ENCODE results near the gene MAPRE3.
A peak's percentile ranks its signal among the peaks of the same experiment; 100 is the strongest.

MAPRE3 gene

DNA sequence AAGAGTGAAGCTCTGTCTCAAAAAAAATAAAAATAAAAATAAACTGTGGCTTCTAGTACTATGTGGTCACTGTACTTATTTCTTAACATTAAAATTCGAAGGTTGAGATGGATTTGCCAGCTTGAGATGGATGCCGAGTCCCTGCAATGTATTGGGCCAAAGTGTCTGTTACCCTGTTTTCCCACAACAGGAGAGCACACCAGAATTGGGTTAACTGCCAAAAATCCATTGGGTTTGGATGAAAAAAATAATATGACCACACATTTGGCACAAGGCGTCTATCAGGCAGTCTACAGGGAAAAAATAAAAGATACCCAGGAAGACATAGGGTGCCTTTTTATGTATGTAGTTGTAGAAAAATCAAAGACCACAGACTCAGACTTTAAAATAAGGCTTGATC, 19.2 kb upstream of the MAPRE3 start:
- no peak for DNase-seq

DNA sequence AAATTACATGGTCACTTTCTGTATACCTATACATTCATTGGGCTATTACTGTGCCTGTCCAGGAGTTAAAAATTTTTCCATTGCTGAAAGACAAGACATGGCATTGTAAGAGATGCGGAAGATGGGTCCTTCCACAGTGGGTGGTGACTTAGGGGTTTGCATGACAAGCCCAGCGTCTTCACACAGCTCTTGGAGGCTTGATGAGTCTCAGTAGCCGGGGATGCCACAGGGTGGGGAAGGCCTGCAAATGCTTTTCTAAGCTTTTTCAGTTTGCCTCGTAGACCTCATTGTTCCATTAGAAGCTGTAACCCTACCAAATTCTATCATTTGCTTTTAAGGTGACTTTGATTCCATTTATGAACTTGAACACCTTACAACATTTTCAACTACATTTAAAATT, 18.1 kb upstream of the MAPRE3 start:
- DNase-seq: no peak

DNA sequence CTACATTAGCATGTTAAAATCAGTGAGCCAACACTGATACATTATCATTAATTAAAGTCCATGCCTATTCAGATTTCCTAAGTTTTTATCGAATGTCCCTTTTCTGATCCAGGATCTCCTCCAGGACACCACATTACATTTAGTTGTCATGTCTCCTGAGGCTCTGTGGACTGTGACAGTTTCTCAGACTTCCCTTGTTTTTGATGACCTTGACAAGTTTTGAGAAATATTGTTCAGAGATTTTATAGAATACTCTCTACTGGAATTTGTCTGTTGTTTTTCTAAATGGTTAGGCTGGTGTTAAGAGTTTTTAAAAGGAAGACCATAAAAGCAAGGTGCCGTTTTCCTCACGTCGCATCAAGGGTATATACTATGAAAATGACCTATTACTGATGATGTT, 16.3 kb upstream of the MAPRE3 start:
- DNase-seq: no peak

DNA sequence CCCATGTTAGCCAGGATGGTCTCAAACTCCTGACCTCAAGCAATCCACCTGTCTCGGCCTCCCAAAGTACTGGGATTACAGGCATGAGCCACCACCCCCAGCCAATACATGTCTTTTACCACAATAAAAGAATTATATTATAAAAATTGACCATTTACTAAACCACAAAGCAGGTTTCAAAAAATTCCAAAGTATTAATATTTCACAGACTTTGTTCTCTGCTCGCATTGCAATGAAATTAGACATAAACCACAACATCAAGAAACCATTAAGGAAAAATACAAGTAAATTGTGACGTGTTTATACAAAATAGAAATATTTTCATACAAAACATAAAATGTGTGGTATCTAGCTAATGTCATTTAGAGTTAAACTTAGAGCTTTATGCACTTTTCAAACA, 13.4 kb upstream of the MAPRE3 start:
- DNase-seq: no peak

DNA sequence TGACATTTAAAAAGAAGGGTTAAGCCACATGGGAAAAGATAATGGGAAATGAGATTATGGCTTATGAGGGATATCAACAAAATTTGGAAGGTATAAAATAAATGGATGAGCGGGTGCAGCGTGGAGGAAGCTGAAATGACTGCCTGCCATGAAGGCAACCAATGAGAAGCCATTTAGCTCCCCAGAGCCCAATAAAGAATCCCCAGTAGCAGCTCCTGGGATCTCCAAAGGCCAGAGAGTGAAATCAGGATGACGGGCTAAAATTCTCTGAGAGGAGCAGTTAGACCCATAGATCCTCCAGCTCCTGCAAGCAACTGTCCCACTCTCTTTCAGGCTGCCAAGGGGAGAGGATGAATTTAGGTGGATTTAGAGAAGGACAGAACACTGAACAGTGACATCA, 12.9 kb upstream of the MAPRE3 start:
- no peak for DNase-seq

DNA sequence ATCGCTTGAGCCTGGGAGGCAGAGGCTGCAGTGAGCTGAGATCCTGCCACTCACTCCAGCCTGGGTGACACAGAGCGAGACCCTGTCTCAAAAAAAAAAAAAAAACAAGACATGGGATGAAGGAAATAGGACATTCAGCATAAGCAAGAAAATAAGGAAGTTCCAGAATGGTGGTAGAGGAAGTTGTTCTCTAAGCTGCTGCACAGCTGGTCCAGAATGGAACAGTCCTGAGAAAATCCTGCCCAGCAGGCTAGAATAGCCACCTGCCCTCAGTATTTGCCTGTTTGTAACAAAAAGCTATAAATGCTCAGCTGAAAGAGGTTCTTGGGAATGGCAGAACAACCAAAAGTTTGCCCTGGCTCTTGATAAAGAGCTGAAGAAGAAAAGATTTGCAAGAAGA, 11.1 kb upstream of the MAPRE3 start:
- no peak for DNase-seq

DNA sequence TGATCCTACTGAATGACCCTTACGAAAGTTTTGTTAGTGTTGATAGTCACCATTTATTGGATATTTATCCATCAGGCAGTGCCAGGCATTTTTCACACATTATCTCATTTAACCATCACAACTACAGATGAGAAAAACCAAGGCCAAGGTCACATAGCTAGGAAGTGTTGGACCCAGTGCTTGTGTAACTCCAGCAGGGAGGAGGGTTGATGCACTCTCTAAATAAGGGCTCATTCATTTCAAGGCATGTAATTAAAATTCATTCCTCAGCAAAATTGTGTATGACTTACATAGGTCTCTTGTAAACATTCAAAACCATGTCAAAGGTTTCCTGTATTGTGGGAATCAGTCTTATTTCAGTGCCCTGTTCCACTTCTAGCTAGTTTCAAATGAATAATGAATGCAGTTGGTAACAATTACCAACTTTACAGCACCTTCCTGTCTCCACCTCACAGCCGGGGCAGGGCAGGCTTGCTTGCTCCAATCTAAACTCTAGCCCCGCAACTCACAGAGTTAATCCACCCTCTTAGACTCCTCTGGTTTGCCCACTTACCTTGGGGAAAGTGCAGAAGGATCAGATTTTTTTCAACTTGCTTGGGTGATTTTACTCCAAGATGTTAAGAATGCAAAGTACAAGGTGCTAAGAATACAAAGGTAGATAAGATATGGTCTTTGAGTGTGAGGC, 5.8 kb upstream of the MAPRE3 start:
- DNase-seq: no peak

DNA sequence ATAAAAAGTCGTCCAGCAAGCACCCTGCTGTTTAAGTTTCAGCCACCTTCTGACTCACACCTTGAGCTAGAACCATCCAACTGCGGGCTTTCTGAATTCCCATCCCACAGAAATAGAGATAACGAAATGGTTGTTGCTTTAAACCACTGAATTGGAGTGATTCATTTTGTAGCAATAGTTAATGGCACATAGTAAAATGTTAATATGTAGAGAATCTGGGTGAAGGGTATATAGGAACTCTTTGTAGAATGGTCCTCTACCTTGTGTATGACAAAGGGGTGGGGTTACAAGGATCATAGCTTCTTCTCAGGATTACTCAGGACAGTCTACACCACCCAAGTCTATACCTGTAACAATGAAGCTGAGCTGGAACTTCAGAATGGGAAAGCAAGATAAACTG, 2.4 kb upstream of the MAPRE3 start:
- DNase-seq: no peak

DNA sequence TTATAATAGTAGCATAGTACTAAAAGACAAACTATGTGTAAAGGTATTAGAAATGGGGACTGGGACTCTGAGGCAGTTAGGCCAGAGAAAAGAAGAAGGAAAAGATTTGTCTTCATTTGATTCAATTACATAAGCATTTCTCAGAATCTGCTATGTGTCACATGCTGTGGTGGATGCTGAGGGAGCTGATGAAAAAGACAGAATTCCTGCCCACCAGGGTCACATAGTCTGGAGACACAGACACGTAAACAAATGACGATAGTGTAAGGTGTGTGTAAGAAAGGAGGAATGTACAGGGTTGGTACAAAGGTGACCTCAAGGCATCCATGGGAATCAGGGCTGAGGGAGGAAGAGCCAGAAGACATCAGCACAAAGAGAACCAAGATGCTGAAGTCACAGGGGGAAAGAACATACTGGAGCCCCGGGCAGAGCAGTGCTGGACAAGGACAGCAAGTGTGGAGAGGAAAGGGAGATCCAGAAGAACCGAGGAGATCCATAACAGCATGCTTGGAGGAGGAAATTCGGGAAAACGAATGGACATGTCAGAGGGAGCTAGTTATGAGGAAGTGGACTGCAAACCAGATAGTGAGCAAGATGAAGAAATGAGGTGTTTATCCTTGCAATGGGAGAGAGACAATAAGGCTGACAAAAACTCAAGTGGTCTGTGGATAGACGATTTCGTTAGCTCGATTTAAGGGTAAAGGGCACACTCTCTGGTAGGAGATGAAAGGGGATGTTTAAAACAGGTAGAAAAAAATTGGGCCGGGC, 1.2 kb upstream of the MAPRE3 start:
- no peak for DNase-seq

DNA sequence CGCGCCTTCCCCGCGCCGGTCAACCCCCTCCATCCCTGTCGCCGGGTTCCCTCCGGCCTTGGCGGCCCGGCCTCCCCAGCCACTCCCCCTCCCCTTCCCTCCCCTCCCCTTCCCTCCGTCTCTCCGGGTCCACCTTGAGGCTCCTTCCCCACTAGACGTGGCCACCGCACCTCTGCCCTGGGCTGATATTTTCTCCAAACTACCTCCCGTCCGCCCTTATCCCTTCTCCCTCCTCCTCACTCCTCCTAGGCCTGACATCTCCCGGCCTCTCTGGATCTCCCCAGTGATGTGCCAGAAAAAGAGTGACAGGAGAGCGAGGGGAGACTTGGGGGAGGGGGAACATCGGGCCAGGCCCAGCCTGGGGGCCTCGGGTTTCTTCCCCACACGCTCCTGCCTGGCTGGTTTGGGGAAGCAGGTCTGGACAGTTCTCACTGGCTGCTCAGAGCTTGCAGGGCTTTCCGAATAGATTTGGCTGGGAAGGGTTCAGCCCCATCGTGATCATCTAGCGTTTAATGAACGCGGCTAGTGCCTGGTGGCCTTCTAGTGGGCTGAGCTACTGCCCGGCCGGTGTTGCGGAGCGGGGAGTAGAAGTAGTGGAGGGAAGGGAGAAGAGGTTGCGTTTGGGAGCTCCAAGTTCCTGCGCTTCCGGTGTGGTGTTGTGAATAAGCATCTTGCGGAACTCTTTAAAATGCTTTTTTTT, 641 bp downstream of the MAPRE3 start:
- DNase-seq: no peak

DNA sequence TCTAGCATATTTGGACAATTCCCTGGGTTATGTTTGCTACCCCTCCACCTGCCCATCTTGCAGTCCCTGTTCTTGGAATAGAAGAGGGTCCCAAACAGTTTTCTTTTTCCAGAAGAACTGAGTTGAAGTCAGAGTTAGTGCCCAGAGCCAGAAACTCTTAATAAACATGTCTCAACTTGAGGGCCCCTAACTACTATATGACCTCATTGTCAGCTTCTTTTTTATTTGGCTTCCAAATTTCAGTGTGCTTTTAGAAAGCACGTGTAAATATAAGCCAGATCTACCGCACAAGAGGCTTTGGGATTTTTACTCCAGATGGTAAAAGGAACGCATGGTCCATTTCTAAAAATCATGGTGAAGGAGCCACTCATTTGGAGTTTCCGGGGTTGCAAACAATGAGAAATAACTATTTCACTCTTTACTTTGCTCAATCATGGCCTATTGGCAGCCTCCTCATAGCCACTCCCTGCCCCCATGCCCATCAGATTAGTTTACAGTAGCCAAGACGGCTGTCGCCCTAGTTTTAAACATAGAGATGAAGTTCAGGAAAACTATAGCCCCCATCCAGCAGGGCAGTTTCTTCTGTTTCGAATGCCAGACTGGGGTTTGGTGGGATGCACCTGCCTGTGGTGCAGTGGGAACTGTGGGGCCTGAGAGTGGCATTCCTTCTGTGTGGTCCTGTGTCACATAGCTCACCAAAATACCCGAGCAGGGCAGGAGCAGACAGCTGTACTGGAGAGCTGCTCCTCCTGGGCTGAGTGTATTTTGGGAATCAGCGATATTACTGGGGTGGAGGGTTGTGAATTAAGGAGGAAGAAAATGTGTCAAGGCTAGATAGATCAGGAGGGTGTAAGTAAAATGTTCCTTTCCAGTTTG, 1.7 kb downstream of the MAPRE3 start:
- no peak for DNase-seq

DNA sequence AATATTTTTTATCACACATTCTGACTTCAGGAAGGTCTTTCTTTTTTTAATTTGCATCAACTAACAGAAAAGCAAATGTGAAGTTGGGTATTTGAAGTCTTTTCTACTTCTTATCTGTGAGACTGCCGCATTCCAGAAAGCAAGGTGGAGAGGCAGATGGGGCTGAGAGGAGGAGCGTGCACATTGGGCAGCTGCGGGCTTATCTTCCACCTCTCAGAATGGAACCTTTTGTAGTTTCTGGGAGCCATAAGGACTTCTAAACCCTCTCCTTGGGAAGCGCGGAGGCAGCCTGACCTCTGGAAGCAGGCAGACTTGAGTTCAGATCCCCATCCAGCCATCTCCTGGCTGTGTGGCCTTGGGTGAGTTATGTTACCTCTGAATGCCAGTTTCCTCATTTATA, 3.9 kb downstream of the MAPRE3 start:
- DNase-seq: peak; percentile 17

DNA sequence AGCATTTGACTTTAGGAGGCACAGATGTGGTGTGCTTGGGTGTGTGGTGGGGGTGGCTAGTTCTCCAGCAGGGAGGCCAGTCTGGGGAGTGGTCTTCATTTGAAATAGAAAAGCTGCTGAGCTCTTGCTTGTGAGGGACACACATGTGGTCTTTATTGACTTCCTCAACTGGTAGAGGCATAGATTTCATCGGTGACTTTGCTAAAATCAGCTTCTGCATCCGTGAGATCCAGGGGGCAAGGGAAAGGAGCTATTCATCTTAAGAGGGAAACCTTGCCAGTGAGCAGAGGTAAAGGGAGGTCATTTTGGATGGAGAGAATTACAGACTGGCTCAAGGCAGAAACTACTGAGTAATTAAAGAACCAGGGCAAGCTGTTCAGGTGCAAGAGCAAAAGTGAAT, 4.7 kb downstream of the MAPRE3 start:
- no peak for DNase-seq

DNA sequence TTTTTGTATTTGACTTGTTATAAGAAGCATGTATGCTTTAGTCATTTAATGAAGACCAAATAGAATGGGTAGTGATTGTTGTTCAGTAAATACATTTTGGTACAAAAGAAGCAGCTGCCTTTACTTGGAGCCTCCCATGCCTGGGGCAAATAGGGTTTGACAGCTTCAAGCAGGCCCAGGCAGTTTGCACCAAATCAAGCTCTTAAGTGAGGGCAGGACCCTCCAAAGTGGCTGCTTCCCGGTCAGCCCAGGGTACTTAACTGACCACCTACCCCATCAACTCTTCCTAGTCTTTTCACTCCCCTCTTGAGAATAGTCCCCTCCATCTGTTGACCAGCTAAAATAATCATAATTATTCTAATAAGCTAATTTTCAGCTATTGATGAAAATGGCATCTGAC, 5.2 kb downstream of the MAPRE3 start:
- DNase-seq: no peak

DNA sequence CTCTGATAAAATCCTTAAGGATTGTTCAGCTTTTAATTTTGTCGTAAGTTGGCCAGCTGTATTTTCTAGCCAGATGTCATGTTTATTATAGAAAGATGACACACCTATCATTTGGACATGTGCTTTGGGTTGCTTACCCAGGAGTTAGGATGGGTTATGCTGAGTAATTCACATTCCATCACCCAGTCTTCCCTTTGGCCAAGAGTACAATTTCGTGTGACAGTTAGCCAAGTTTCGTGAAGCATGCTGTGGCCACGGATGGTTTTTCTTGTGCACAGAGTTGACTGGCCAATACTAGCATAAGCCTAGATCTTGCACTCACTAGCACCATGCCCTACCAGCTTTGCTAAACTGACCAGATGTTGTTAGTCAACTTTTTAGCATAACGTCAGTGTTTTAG, 5.8 kb downstream of the MAPRE3 start:
- no peak for DNase-seq

DNA sequence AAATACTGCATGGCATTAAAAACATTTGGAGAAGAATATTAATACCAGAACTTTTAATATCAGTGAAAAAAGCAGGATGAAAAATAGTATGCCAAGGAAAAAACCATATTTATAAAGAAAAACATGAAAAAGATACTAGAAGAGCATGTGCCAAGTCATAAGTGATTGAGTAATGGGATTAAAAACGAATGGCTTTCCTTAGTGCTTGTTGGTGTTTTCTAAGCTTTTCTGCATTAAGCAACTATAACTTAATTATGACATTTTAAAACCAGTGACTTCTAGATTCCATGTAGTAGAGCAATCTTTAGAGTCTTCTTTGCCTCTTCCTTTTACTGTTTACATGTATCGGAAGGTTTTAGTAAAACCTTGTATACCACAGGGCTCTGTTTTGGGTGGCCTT, 6.6 kb downstream of the MAPRE3 start:
- no peak for DNase-seq

DNA sequence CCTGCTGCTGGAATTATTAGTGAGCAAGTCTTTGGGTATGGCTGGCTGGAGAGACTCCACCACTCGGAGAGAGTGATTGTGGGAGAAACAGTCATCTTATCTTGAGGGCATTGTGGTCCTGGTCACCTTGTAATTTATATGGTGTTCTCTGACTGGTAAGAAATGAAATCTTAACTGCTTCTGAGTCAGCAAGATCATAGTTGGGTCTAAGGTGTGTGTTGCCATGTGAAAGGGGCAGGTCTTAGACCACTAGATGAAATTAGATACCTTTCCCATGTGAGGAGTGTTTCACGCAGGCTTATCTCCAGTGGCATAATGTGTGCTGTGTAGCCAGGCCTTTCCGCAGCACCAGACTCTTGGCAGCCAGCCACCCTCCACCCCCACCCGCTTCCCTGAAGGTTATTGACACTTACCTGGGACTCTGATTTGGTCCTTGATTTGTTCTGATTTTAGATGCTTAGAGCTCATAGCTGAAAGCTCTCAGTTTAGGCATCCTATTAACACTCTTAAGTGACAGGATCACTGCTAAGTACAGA, 7.7 kb downstream of the MAPRE3 start:
- peak; percentile 36 for DNase-seq

DNA sequence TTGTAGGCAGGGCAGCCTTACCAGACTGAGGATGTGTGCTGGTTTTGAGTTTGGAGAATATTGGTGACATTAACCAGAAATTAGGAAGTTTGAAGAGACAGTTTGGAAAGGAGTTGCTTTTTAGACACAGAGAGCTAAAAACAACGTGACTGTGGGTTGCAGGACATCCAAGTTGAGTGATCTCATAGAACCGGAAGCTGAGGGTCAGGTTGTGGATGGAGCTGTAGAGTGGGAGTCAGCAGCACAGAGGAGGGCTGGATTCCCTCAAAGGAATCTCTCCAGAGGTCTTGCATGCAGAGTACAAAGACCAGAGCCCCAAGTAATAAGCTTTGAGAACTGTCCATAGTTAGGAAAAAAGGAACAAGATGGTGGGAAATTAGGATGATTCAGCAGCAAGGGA, 9.3 kb downstream of the MAPRE3 start:
- DNase-seq: no peak

DNA sequence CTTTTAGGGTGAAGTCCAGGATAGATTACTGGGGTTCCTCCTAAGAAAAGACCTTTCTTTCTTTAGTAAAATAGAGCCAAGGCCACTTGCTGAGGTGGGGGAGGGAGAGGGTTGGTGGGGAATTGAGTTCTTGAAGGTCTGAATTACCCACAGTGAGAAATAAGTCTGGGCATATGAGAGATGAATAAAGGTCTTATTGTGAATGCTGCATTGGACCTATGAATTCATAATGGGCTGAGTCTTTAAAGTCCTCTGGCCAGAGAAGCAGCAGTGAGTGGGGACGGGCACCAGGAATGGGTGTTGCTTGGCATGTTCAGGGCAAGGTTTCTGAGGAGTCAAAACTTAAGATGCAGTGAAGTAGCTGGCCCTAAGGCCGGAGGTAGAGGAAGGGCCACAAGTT, 10.5 kb downstream of the MAPRE3 start:
- no peak for DNase-seq

DNA sequence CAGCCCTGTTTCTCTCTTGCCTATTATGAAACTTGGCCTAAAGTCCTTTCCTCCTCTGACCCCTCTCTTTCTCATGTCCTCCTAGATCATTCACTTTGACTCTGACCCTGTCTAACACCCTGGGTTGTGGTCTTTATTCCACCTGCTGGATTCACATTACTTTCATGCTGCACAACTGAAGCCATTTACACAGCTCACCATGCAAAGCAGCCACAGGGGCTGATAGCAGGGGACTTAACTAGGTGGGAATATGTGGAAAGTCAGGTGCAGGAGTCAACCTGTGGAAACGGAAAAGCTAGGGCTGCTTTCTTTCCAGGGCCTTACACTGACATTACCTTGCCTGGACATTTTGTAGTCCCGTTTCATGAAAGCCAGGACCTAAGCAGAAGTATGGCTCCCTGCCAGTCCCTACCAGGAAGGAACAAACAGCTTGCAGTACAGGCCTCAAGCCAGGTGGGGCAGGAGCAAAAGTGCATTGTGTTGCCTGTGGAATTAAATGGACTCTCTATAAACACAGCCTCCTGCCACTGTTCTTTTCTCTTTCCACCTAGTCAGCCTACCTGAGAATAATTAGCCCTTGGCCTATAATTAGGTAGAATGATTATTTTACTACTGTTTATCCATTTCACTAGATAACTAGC, 11.8 kb downstream of the MAPRE3 start:
- DNase-seq: no peak

DNA sequence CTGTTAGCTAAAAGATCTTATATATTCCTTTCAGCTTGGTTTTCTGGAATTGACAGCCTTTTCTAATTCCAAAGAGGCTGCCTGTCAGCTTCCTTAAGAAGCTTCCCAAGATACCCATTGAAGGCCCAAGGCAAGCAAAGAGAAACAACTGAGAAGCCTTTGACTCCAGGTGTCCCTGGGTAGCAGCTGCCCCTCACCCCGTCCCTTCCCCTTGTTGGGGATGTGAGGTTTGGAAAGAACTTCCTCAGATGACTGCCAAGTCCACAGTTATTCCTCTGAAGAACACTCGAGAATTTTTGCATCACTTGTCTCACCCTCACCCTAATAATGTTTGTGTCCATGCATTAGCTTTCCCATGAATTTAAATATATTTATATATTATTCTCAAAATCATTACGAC, 13.3 kb downstream of the MAPRE3 start:
- no peak for DNase-seq

DNA sequence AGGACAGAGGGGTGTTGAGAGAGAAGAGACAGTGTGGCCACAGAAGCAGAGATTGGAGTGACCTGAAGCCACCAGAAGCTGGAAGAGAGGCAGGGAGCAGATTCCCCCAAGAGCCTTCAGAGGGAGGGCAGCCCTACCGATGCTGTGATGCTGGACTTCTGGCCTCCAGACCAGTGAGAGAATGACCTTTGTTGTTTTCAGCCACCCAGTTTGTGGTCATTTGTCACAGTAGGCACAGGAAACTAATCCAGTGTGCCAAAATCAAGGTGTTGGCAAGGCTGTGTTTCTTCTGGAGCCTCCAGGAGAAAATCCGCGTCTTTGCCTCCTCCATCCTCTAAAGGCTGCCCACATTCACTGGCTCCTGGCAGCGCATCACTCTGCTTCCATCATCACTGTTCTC, 15.4 kb downstream of the MAPRE3 start:
- no peak for DNase-seq

DNA sequence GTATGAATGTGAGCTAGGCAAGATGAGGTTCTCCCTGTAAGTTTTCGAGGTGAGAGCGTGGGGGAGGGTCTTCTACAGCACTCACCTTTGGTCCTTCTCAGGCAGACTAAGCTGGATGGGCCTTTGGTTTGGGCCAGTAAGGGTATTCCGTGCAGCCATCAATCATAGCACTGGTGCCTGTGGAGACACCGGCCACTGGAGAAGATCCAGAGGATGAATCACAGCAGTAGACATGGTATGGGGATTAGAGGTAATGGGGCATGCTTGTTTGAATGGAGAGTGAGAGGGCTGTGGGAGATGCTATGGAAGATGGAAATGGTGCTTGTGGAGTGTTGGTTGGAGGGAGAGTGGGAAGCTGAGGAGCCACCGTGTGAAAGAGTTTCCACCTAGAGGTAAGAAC, 16.1 kb downstream of the MAPRE3 start:
- no peak for DNase-seq

All from NCI-H524 treated with DMSO at 0.1 percent for 48 hours (cell line).